SH-SY5Y (cell line): ENCODE data around the gene UACA.

Experiments used
- GATA2 ChIP-seq: IDR thresholded peaks from 2 replicates; pipeline ENCODE4 v1.6.1; 2011; ENCODE audit warnings: mild to moderate bottlenecking, low read depth, low read length
- GATA3 ChIP-seq: IDR thresholded peaks from 2 replicates; pipeline ENCODE4 v1.6.1; 2011; ENCODE audit warnings: low read depth, mild to moderate bottlenecking, low read length, moderate library complexity

DNA sequence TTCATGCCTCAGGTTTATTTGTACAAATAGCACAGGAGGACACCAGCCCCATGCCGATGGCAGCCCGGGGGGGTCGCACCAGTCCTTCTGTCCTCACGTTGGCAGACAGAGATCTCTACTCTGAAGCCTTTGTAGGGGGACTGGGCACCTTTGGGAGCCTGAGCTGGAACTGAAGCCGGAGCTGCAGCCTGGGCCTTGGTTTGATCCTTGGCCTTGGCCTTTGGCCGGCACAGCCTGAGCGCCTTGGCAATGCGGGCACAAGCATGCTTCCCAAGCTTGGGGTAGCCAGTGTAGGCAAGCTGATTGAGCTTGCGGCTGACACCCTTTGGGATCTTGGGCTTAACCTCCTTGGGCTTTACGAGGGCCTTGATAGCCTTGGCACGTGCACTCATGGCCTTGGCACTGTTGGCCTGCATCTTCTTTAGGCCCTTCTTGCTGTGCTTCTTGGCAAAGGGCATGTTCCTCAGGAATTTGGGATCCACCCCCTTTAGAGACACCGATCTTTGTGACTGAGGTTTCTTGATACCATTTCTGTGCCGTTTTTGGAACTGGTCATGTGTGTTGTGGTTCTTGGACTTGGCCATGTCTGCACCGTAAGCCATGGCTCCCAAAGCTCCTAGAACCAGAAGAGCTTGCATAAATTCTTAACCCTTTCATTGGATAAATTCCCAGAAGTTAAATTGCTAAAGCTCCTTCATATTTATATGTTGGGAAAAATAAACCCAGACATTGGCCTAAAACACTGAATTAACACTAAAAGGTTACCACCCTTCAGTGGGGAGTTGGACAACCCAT is 33.4 kb upstream of the UACA start:
- no peak for TF ChIP-seq GATA2
- TF ChIP-seq GATA3: no peak
